Hippocampal formation (tissue), 2 donors: ENCODE results near the gene ZNF792.
"Not testable (repeated sequence)": the region's sequence is repeated elsewhere in the genome, so short reads cannot be mapped to it uniquely, and the experiment has no call there.

ENCODE experiments used
- DNase-seq, 2 donors: peaks; one replicate each; lab custom pipeline; 2025; lab: John Stamatoyannopoulos, UW

The ZNF792 gene

DNA sequence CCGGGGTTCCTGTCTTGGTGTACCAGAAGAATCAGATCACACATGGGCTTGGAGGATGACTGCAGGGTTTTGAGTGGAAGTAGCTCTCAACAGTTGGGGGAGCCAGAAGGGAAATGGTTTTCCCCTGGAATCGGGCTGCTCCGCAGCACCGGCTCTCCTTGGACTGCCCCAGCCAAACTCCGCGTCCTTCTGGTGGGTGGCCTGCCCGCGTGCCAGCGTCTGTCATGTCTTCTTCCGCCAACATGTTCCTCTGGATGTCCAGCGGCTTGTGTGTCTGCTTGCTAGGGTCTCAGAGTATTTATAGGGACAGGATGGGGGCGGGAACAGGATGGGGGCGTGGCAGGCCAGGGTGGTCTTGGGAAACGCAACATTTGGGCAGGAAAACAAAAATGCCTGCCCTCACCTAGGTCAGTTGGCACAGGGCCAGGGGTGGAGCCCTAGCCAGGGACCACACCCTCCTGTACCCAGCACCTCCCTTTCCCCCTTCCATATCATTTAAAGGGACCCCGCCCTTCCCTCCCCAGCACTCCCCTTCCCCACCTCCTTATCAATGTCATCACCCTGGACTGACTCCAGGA lies 38.7 kb downstream of the ZNF792 start:
- DNase-seq, result no peak

DNA sequence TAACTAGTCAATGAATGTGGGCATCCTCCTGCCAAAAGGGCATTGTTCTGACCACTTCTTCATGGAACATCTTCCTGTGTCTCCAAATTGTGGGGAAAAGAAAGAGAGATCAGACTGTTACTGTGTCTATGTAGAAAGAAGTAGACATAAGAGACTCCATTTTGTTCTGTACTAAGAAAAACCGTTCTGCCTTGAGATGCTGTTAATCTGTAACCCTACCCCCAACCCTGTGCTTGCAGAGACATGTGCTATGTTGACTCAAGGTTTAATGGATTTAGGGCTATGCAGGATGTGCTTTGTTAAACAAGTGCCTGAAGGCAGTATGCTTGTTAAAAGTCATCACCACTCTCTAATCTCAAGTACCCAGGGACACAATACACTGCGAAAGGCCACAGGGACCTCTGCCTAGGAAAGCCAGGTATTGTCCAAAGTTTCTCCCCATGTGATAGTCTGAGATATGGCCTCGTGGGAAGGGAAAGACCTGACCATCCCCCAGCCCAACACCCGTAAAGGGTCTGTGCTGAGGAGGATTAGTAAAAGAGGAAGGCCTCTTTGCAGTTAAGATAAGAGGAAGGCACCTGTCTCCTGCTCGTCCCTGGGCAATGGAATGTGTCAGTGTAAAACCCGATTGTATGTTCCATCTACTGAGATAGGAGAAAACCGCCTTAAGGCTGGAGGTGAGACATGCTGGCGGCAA lies 43.8 kb downstream of the ZNF792 start:
- not testable (repeated sequence) for DNase-seq

- DNase-seq, result no peak
These were observed 45.8 kb downstream of the ZNF792 start for GRCh38 chr19:34918190-34918589.

GRCh38 chr19:34917144-34917543 lies 46.9 kb downstream of the ZNF792 start:
- not testable (repeated sequence) for DNase-seq

- no peak for DNase-seq
These were observed 53.3 kb downstream of the ZNF792 start for GRCh38 chr19:34910770-34911169.
